ENCODE measurements around the gene RFNG. TPM values are rescaled to one million over a fixed set of nuclear protein-coding genes. Genes with fewer than 3 reads are reported as not detected.

The RFNG gene
- total RNA-seq, 1 experiment from 2014 or later: 46.7 TPM

GRCh38 chr17:82010575-82011525 lies 40.8 kb downstream of the RFNG start:
- POLR2A ChIA-PET (ENCODE audit: unreplicated experiment): no interaction called here
- ATAC-seq: no peak
- CTCF ChIA-PET: no interaction called here

GRCh38 chr17:82009413-82009812 lies 42.2 kb downstream of the RFNG start:
- no peak overlapping the region for H3K4me2 ChIP-seq (ENCODE audit: low read length)
- H3K27ac ChIP-seq (ENCODE audit: low read length): no peak overlapping the region
- no peak for TF ChIP-seq EZH2phosphoT487 (IDR thresholded peaks at IDR 0.05; ENCODE audit: borderline replicate concordance, low read length)
- TF ChIP-seq CTCF (conservative IDR thresholded peaks at IDR 0.05; ENCODE audit: low read depth, low read length): no peak
- no peak for TF ChIP-seq EZH2 (IDR thresholded peaks at IDR 0.05; ENCODE audit: low read length, unreplicated experiment)
- ATAC-seq (no peak), DNase-seq (no peak)
- H3F3A ChIP-seq (ENCODE audit: low read length, unreplicated experiment): no peaks in the 10 kb centered on the region
- intact Hi-C loops (cut with micrococcal nuclease): no loop called here
- H3K36me3 ChIP-seq (ENCODE audit: low read depth, low read length): no peaks in the 10 kb centered on the region
- BruUV-seq (replicated peaks): no TSS peak
- POLR2A ChIA-PET (ENCODE audit: unreplicated experiment): no interaction called here
- H3K4me3 ChIP-seq (ENCODE audit: low read length): no peak overlapping the region
- H3K4me1 ChIP-seq (ENCODE audit: insufficient read depth, low read length): peaks cover 4% of the 10 kb centered on the region
- CTCF ChIA-PET: no interaction called here
- no peak overlapping the region for H3K9ac ChIP-seq (ENCODE audit: low read length)
- no peaks in the 10 kb centered on the region for H4K20me1 ChIP-seq (ENCODE audit: low read length)
- H2AFZ ChIP-seq (ENCODE audit: low read length): no peak overlapping the region
- no peaks in the 10 kb centered on the region for H3K27me3 ChIP-seq (ENCODE audit: low read length)
- H3K9me2 ChIP-seq (replicated peaks; ENCODE audit: low read length): no peaks in the 10 kb centered on the region
- H3K79me2 ChIP-seq (ENCODE audit: low read length): no peaks in the 10 kb centered on the region
- no peaks in the 10 kb centered on the region for H3K9me3 ChIP-seq (ENCODE audit: low read length)

More at GRCh38 chr17:82010575-82011525, 40.8 kb downstream of the RFNG start:
- H3K4me2 ChIP-seq (ENCODE audit: low read length): no peak overlapping the region
- TF ChIP-seq EZH2 (IDR thresholded peaks at IDR 0.05; ENCODE audit: low read length, unreplicated experiment): no peak
- TF ChIP-seq EZH2phosphoT487 (IDR thresholded peaks at IDR 0.05; ENCODE audit: borderline replicate concordance, low read length): no peak
- TF ChIP-seq CTCF (conservative IDR thresholded peaks at IDR 0.05; ENCODE audit: low read depth, low read length): no peak
- intact Hi-C loops (cut with micrococcal nuclease): no loop called here
- H2AFZ ChIP-seq (ENCODE audit: low read length): no peak overlapping the region
- H3K9me2 ChIP-seq (replicated peaks; ENCODE audit: low read length): no peaks in the 10 kb centered on the region
- H3K27ac ChIP-seq (ENCODE audit: low read length): no peak overlapping the region
- H3K9me3 ChIP-seq (ENCODE audit: low read length): no peaks in the 10 kb centered on the region
- no peaks in the 10 kb centered on the region for H3K79me2 ChIP-seq (ENCODE audit: low read length)
- H3K36me3 ChIP-seq (ENCODE audit: low read depth, low read length): no peaks in the 10 kb centered on the region
- no peaks in the 10 kb centered on the region for H3K27me3 ChIP-seq (ENCODE audit: low read length)
- H3K4me3 ChIP-seq (ENCODE audit: low read length): no peak overlapping the region
- no peaks in the 10 kb centered on the region for H4K20me1 ChIP-seq (ENCODE audit: low read length)
- H3K9ac ChIP-seq (ENCODE audit: low read length): no peak overlapping the region
- H3F3A ChIP-seq (ENCODE audit: low read length, unreplicated experiment): no peaks in the 10 kb centered on the region
- BruUV-seq (replicated peaks): no TSS peak
- no peak for DNase-seq
- no peaks in the 10 kb centered on the region for H3K4me1 ChIP-seq (ENCODE audit: insufficient read depth, low read length)

GRCh38 chr17:82008941-82009405 lies 42.6 kb downstream of the RFNG start:
- TF ChIP-seq CTCF (conservative IDR thresholded peaks at IDR 0.05; ENCODE audit: low read depth, low read length) (no peak), EZH2phosphoT487 (IDR thresholded peaks at IDR 0.05; ENCODE audit: borderline replicate concordance, low read length) (no peak), EZH2 (IDR thresholded peaks at IDR 0.05; ENCODE audit: low read length, unreplicated experiment) (no peak)
- no peak overlapping the region for H3K4me2 ChIP-seq (ENCODE audit: low read length)
- no peak overlapping the region for H3K4me3 ChIP-seq (ENCODE audit: low read length)
- no peaks in the 10 kb centered on the region for H4K20me1 ChIP-seq (ENCODE audit: low read length)
- H3K4me1 ChIP-seq (ENCODE audit: insufficient read depth, low read length): peaks cover 9% of the 10 kb centered on the region
- no peaks in the 10 kb centered on the region for H3K27me3 ChIP-seq (ENCODE audit: low read length)
- H3K9me2 ChIP-seq (replicated peaks; ENCODE audit: low read length): no peaks in the 10 kb centered on the region
- BruUV-seq (replicated peaks): no TSS peak
- DNase-seq: no peak
- ChIA-PET CTCF (no interaction called here), POLR2A (ENCODE audit: unreplicated experiment) (no interaction called here)
- ATAC-seq: no peak
- H3K36me3 ChIP-seq (ENCODE audit: low read depth, low read length): no peaks in the 10 kb centered on the region
- H2AFZ ChIP-seq (ENCODE audit: low read length): no peak overlapping the region
- no peaks in the 10 kb centered on the region for H3K79me2 ChIP-seq (ENCODE audit: low read length)
- no peaks in the 10 kb centered on the region for H3F3A ChIP-seq (ENCODE audit: low read length, unreplicated experiment)
- H3K9ac ChIP-seq (ENCODE audit: low read length): no peak overlapping the region
- no peaks in the 10 kb centered on the region for H3K9me3 ChIP-seq (ENCODE audit: low read length)
- intact Hi-C loops (cut with micrococcal nuclease): no loop called here
- H3K27ac ChIP-seq (ENCODE audit: low read length): no peak overlapping the region
